Activated naive CD4-positive, alpha-beta T cell treated with anti-CD3 and anti-CD28 coated beads, Interleukin-2, amount 50 U/mL, for 24 hours (primary cell): ENCODE results near the gene ANTXRL.
"Not testable (repeated sequence)": the region's sequence is repeated elsewhere in the genome, so short reads cannot be mapped to it uniquely, and the experiment has no call there.

Source experiments
- H3K27ac Mint-ChIP-seq: one replicate; pipeline ENCODE4 v1.8.0; 2021; ENCODE audit warnings: mild to moderate bottlenecking, mixed read lengths
- H3K27me3 Mint-ChIP-seq: one replicate; pipeline ENCODE4 v1.8.0; 2021; ENCODE audit warnings: mixed read lengths
- H3K36me3 Mint-ChIP-seq: one replicate; pipeline ENCODE4 v1.8.0; 2021; ENCODE audit warnings: mixed read lengths
- H3K4me1 Mint-ChIP-seq: one replicate; pipeline ENCODE4 v1.8.0; 2021; ENCODE audit warnings: mixed read lengths
- H3K4me3 Mint-ChIP-seq: one replicate; pipeline ENCODE4 v1.8.0; 2021; ENCODE audit warnings: mild to moderate bottlenecking, mixed read lengths
- H3K9me3 Mint-ChIP-seq: one replicate; pipeline ENCODE4 v1.8.0; 2021; ENCODE audit warnings: mixed read lengths

The ANTXRL gene

DNA sequence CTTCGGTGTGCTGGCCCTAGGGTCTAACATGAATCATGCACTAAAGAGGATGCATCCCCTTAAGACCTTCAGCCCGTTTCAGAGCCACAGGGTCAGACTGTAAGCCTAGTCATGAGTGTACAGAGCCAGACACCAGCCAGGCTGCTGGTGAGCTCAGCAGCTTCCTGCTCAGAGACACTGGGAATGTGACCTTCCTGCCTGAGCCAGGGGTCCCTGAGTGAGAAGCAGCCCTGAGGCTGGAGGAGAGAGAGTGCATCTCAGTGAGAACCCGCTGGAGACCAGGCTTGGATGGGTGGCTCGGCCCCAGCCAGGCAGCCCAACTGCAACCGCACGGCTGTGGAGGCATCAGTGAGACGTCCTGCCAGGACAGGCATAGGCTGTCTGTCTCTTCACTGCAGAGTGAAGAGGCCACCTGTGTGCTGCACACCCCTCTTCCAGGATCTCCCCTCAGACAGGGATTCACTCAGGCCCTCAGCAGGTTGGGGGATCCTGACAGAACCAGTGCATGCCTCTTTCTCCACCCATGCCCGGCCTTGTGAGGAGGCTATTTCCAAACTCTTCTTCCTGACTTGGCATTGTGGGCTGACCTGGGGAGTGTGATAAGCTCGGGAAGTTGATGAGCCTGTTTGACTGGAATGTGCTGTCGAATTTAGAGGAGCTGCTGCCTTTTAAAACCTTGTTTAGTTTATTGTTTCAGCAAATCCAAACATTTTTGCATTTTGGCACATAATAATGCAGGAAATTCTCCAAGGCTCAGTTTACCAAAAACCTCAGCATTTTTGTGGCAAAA, 28.5 kb downstream of the ANTXRL start:
- H3K4me3 Mint-ChIP-seq, H3K36me3 Mint-ChIP-seq, H3K27ac Mint-ChIP-seq, H3K4me1 Mint-ChIP-seq, H3K27me3 Mint-ChIP-seq, H3K9me3 Mint-ChIP-seq: not testable (repeated sequence)

DNA sequence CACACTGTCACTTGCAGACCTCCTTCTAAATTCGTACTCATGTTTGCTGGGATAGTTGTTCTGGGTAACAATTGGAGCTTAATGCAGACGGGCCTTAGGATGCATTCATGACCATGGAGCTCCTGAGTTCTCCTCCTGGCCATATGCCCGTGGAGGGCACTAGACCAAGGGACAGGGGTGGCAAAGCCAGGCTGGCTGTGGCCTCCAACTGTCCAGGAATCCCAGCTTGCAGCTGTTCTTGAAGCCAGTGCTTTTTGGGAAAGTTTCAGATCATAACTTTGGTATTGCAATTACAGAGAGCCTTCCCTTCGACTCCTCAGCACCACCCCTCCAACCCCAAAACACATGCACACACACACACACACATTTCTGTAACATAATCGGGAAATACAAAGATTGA, 30.6 kb downstream of the ANTXRL start:
- Mint-ChIP-seq H3K36me3 (no peaks in the 10 kb centered on the region), H3K4me3 (no peak overlapping the region), H3K27ac (no peak overlapping the region), H3K27me3 (no peaks in the 10 kb centered on the region), H3K4me1 (no peaks in the 10 kb centered on the region), H3K9me3 (no peaks in the 10 kb centered on the region)

DNA sequence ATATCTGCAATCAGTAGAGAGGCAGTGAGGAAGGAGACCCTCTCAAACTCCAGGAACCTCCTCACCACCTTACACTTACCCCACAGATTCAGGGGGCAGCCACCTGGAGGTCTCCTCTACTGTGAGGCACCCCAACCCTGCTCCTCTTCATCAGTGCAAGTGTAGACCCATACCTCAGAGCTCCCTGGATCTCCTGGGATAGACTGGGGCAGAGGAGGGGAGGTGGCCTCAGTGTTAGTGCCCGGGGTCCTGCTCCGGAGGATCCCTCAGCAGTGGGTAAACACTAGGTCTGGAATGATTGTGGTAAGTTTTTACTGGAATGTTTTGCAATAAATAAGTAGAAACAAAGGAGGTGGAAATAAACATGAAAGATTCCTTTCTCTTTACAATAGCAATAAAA, 31.1 kb downstream of the ANTXRL start:
- Mint-ChIP-seq H3K4me1 (no peaks in the 10 kb centered on the region), H3K27me3 (no peaks in the 10 kb centered on the region), H3K9me3 (no peaks in the 10 kb centered on the region), H3K36me3 (no peaks in the 10 kb centered on the region), H3K4me3 (no peak overlapping the region), H3K27ac (no peak overlapping the region)

DNA sequence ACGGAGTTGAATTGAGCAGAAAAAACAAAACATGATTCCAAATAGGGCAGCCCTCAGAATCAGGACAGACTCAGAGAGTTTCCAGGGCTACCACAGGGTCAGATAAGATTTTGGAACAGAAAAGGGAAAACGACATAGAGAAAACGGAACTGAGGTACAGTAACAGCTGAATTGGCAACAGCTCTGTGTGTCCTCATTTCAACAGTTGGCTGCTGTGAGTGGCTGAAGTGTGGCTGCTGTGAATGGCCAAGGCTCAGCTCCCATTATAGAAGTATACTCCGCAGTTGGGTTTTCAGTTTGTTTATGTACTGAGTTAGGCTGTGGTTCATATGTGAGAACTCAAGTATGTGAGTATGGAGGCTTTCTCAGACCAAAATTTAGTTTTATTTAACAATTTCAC, 32.0 kb downstream of the ANTXRL start:
- Mint-ChIP-seq H3K9me3 (no peaks in the 10 kb centered on the region), H3K36me3 (no peaks in the 10 kb centered on the region), H3K27me3 (no peaks in the 10 kb centered on the region), H3K4me3 (no peak overlapping the region), H3K27ac (no peak overlapping the region), H3K4me1 (no peaks in the 10 kb centered on the region)

DNA sequence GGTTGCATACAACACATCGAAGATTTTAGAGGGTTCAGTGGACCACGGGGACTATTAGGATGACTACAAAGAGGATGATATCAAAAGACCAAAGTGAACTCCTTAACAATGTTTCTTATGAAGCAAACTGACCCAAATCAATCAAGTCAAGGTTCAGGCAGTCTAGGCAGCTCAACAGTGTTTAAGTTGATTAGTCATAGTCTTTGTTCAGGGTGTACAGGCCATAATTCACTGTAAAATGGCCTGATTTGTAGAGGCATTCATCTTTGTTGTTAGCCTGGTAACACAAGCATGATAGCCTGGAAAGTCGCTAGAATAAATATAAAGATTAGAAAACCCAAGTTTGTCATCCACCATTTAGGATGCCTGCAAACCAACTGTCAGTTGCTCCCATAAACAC, 32.6 kb downstream of the ANTXRL start:
- Mint-ChIP-seq H3K36me3 (no peaks in the 10 kb centered on the region), H3K4me1 (no peaks in the 10 kb centered on the region), H3K9me3 (no peaks in the 10 kb centered on the region), H3K4me3 (no peak overlapping the region), H3K27ac (no peak overlapping the region), H3K27me3 (no peaks in the 10 kb centered on the region)

DNA sequence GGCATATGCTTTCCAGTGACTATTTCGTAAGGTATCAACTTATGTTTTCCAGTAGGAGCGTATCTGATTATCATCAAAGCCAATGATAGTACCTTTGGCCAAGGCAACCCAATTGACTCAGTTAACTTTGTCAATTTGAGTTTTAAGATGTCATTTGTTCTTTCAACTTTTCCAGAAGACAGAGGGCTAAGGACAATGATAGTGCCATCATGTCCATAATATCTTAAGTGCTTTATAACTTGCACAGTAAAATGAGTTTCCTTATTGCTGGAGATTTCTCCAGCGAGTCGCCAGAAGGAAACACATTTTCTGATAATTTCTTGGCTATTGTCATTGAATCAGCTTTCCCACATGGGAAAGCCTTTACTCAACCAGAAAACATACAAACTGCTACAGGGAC, 35.0 kb downstream of the ANTXRL start:
- Mint-ChIP-seq H3K4me1 (no peaks in the 10 kb centered on the region), H3K36me3 (no peaks in the 10 kb centered on the region), H3K9me3 (no peaks in the 10 kb centered on the region), H3K4me3 (no peak overlapping the region), H3K27me3 (no peaks in the 10 kb centered on the region), H3K27ac (no peak overlapping the region)

GRCh38 chr10:46323176-46323575, 36.4 kb downstream of the ANTXRL start:
- H3K4me1 Mint-ChIP-seq, result no peaks in the 10 kb centered on the region
- H3K36me3 Mint-ChIP-seq, result no peaks in the 10 kb centered on the region
- no peak overlapping the region for H3K4me3 Mint-ChIP-seq
- H3K27me3 Mint-ChIP-seq, result no peaks in the 10 kb centered on the region
- no peaks in the 10 kb centered on the region for H3K9me3 Mint-ChIP-seq
- no peak overlapping the region for H3K27ac Mint-ChIP-seq

DNA sequence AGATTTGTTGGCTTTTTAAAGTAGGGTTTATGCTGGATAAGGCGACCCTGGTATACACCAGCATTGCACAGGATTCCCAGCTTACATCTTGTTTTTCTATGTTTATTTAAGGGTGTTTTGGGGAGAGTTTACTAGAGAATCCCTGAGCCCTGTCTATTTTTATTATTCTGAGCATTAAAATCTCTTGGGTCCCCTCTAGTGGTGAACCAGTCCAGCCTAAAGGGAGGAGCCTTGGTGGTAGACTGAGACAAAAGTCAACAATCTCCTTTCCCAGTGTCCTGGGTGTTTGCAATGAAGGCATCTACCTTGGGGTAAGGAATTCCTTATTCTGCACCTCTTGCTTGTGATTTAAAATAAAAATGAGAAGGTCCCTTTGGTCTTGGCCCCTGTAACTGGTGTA, 38.2 kb downstream of the ANTXRL start:
- H3K4me1 Mint-ChIP-seq, result no peaks in the 10 kb centered on the region
- no peak overlapping the region for H3K4me3 Mint-ChIP-seq
- no peak overlapping the region for H3K27ac Mint-ChIP-seq
- H3K27me3 Mint-ChIP-seq, result no peaks in the 10 kb centered on the region
- H3K9me3 Mint-ChIP-seq, result no peaks in the 10 kb centered on the region
- H3K36me3 Mint-ChIP-seq, result no peaks in the 10 kb centered on the region

- no peaks in the 10 kb centered on the region for H3K4me1 Mint-ChIP-seq
- H3K36me3 Mint-ChIP-seq, result no peaks in the 10 kb centered on the region
- H3K9me3 Mint-ChIP-seq, result no peaks in the 10 kb centered on the region
- no peak overlapping the region for H3K27ac Mint-ChIP-seq
- no peaks in the 10 kb centered on the region for H3K27me3 Mint-ChIP-seq
- no peak overlapping the region for H3K4me3 Mint-ChIP-seq
These were observed 39.3 kb downstream of the ANTXRL start for GRCh38 chr10:46326066-46326465.

DNA sequence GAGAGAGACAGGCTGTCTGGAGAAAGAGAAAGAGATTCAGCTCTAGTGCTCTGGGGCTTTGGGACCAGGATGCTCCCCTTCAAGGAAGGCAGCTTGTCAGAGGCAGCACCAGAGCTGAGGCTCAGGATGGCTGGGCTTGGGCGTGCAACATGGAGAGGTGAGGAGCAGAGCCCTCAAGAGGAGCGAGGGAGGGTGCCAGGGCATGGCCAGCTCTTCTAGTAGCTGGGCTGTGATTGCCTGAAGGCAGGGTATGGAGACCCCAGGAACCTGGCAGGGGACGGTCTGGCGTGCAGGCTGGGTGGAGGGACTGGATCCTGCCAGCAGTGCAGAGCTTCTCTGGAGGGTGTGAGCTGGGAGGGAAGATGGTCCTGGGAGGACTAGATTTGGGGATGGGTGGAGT, 40.2 kb downstream of the ANTXRL start:
- no peaks in the 10 kb centered on the region for H3K4me1 Mint-ChIP-seq
- H3K27ac Mint-ChIP-seq, result no peak overlapping the region
- no peaks in the 10 kb centered on the region for H3K9me3 Mint-ChIP-seq
- no peak overlapping the region for H3K4me3 Mint-ChIP-seq
- H3K27me3 Mint-ChIP-seq, result no peaks in the 10 kb centered on the region
- no peaks in the 10 kb centered on the region for H3K36me3 Mint-ChIP-seq

DNA sequence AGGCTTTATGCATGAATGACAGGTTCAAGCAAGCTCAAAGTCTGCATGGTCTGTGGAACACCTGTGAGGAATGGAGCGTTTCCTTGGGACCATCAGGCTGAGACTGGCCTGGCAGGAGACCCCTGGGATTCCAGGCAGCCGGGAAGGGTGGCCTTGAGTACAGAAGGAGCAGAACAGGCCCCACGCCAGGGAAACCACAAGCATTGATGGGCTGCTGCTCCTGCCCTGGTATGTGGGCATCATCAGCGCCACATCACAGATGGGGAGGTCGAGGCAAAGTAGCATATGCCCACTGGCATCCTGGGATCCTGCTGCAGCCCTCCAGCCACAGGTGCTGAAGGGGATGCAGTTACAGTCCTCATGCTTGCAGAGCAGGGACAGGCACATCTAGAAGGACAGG, 40.9 kb downstream of the ANTXRL start:
- Mint-ChIP-seq H3K27ac (no peak overlapping the region), H3K36me3 (no peaks in the 10 kb centered on the region), H3K4me3 (no peak overlapping the region), H3K4me1 (no peaks in the 10 kb centered on the region), H3K27me3 (no peaks in the 10 kb centered on the region), H3K9me3 (no peaks in the 10 kb centered on the region)

DNA sequence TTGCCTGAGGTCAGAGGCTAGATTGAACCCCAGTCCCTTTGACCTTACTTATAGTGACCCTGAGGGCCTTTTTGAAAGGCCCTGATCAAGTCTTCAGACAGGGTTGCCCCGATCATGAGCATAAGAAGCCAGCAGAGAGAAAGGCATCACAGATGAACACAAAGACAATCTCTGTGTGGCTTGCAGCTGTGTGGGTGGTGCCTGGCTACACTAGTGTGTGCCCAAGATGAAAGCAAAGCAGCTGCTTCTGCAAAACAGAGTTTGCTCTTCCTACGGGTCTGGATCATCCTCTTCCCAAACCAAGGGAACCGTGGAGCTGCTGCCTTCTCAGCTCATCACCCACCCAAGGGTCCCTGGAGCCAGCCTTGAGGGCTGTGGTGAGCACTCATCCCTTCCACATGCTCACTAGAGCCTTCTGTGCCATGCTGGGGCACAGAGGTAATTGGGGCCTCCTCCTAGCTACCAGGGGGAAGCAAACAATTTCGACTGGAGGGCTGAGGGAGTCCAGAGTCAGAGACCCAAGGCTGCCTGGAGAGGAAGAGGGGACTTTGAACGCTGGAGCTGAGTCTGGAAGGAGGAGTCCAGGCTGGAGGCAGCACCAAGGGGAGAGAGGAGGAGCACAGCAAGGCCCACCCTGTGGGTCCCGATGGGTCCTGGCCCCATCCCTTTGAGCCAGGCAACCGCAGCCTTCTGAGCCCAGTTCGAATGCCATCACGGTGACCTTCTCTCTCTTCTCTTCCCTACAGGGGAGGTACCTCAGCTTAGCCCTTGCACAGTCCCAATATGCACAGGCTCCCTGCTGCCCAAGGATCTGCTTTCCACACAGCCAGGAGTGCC, 42.3 kb downstream of the ANTXRL start:
- H3K4me1 Mint-ChIP-seq, result no peaks in the 10 kb centered on the region
- no peak overlapping the region for H3K4me3 Mint-ChIP-seq

GRCh38 chr10:46329690-46330016, 42.9 kb downstream of the ANTXRL start:
- no peak overlapping the region for H3K27ac Mint-ChIP-seq
- H3K4me1 Mint-ChIP-seq, result no peaks in the 10 kb centered on the region
- H3K9me3 Mint-ChIP-seq, result no peaks in the 10 kb centered on the region
- H3K27me3 Mint-ChIP-seq, result no peaks in the 10 kb centered on the region
- H3K36me3 Mint-ChIP-seq, result no peaks in the 10 kb centered on the region
- no peak overlapping the region for H3K4me3 Mint-ChIP-seq

More for the DNA sequence above, 42.3 kb downstream of the ANTXRL start:
- Mint-ChIP-seq H3K27me3 (no peaks in the 10 kb centered on the region), H3K9me3 (no peaks in the 10 kb centered on the region), H3K36me3 (no peaks in the 10 kb centered on the region), H3K27ac (no peak overlapping the region)

GRCh38 chr10:46330894-46331293, 44.1 kb downstream of the ANTXRL start:
- Mint-ChIP-seq H3K4me3 (no peak overlapping the region), H3K27me3 (no peaks in the 10 kb centered on the region), H3K9me3 (no peaks in the 10 kb centered on the region), H3K36me3 (no peaks in the 10 kb centered on the region), H3K27ac (no peak overlapping the region), H3K4me1 (no peaks in the 10 kb centered on the region)

DNA sequence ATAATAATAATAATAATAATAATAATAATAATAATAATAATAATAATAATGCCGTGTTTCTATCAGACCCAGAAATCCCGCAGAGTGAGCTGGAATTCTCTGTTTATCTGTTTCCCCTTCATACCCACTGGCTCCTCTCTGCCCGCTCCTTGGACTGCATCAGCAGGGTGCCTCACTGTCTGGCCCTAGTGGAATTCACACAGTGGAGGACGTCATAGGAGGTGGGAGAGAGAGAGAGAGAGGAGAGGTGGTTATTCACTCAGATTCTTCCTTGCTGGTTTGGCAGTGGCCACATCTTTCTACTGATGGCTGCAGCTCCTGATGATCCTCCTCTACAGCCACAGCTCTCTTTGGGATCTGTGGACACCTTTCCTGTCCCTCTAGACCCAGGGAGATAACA, 78.7 kb downstream of the ANTXRL start:
- not testable (repeated sequence) for H3K9me3 Mint-ChIP-seq, H3K27ac Mint-ChIP-seq, H3K36me3 Mint-ChIP-seq, H3K4me1 Mint-ChIP-seq, H3K4me3 Mint-ChIP-seq, H3K27me3 Mint-ChIP-seq

DNA sequence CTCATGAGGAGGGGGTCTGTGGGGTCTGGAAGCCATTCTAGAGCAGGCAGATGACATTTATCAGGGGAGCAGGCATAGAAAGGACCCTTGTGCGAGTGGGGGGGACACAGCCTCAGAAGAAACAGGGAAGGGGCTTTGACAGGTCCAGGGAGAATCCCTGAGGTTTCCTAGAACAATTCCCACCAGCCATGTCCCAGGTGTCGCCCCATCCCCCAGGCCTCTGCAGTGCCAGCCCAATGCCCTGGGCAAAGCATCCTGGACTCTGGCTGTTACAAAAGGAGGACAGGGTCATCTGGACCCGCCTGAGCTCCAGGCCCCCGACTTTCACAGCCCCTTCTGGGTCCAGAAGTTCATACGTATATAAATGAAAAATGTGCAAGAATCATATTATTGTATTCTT, 80.4 kb downstream of the ANTXRL start:
- not testable (repeated sequence) for H3K4me3 Mint-ChIP-seq, H3K36me3 Mint-ChIP-seq, H3K9me3 Mint-ChIP-seq, H3K4me1 Mint-ChIP-seq, H3K27ac Mint-ChIP-seq, H3K27me3 Mint-ChIP-seq
